ENCODE results near the gene PPP6R2. TPM values are rescaled to one million over a fixed set of nuclear protein-coding genes. Genes with fewer than 3 reads are reported as not detected.

Gene PPP6R2
- total RNA-seq, 2 experiments from 2014 or later, result 62.3 to 64.5 TPM

- Histone ChIP-seq H3K79me2 (ENCODE audit: insufficient read depth, low read depth, low read length) (no peaks in the 10 kb centered on the region), H3K36me3 (ENCODE audit: insufficient read depth, low read length) (peaks cover 56% of the 10 kb centered on the region), H3K9me2 (ENCODE audit: insufficient read depth, low read length) (no peaks in the 10 kb centered on the region), H4K20me1 (ENCODE audit: insufficient read depth, low read length) (no peaks in the 10 kb centered on the region), H3K4me1 (ENCODE audit: insufficient read depth, low read length, poor library complexity, severe bottlenecking) (no peaks in the 10 kb centered on the region), H3K4me3 (ENCODE audit: low read depth, low read length, poor library complexity, severe bottlenecking) (no peak overlapping the region), H3K27ac (ENCODE audit: low read depth, low read length, poor library complexity, severe bottlenecking) (no peak overlapping the region), H2AFZ (ENCODE audit: low read length) (no peak overlapping the region), H3K9me3 (ENCODE audit: low read length) (no peaks in the 10 kb centered on the region), H3K4me2 (ENCODE audit: low read length) (no peak overlapping the region)
- BruUV-seq (replicated peaks), result no TSS peak
- no peak for DNase-seq (ENCODE audit: low spot score)
- intact Hi-C loops (cut with micrococcal nuclease; ENCODE audit: unreplicated experiment), result no loop called here
- CTCF ChIA-PET (ENCODE audit: unreplicated experiment), result no interaction called here
- POLR2A ChIA-PET, result no interaction called here
- TF ChIP-seq EZH2phosphoT487 (IDR thresholded peaks at IDR 0.05; ENCODE audit: borderline replicate concordance, low read depth, low read length), result no peak
- TF ChIP-seq CTCF (conservative IDR thresholded peaks at IDR 0.05; ENCODE audit: low read length), result no peak
These were observed 94.6 kb downstream of the PPP6R2 start for GRCh38 chr22:50437511-50438304.

GRCh38 chr22:50438305-50439275, 95.5 kb downstream of the PPP6R2 start:
- DNase-seq (ENCODE audit: low spot score), result no peak
- no peak overlapping the region for H3K27ac ChIP-seq (ENCODE audit: low read depth, low read length, poor library complexity, severe bottlenecking)

More at GRCh38 chr22:50438305-50439275, 95.5 kb downstream of the PPP6R2 start:
- no TSS peak for BruUV-seq (replicated peaks)
- Histone ChIP-seq H3K4me1 (ENCODE audit: insufficient read depth, low read length, poor library complexity, severe bottlenecking) (no peaks in the 10 kb centered on the region), H3K9me2 (ENCODE audit: insufficient read depth, low read length) (no peaks in the 10 kb centered on the region), H3K79me2 (ENCODE audit: insufficient read depth, low read depth, low read length) (no peaks in the 10 kb centered on the region), H3K4me2 (ENCODE audit: low read length) (no peak overlapping the region), H3K36me3 (ENCODE audit: insufficient read depth, low read length) (peaks cover 63% of the 10 kb centered on the region), H3K9me3 (ENCODE audit: low read length) (no peaks in the 10 kb centered on the region), H3K4me3 (ENCODE audit: low read depth, low read length, poor library complexity, severe bottlenecking) (no peak overlapping the region), H2AFZ (ENCODE audit: low read length) (no peak overlapping the region), H4K20me1 (ENCODE audit: insufficient read depth, low read length) (no peaks in the 10 kb centered on the region)
- intact Hi-C loops (cut with micrococcal nuclease; ENCODE audit: unreplicated experiment), result no loop called here
- ChIA-PET POLR2A (no interaction called here), CTCF (ENCODE audit: unreplicated experiment) (interaction anchor here (0.6 kb wide), 1 partner anchor 12 kb away, joined by 3 read pairs; no protein-coding TSS in a partner anchor)
- TF ChIP-seq EZH2phosphoT487 (IDR thresholded peaks at IDR 0.05; ENCODE audit: borderline replicate concordance, low read depth, low read length), result no peak
- no peak for TF ChIP-seq CTCF (conservative IDR thresholded peaks at IDR 0.05; ENCODE audit: low read length)
